Measurements from ENCODE around the gene FCAMR.

Gene FCAMR

DNA sequence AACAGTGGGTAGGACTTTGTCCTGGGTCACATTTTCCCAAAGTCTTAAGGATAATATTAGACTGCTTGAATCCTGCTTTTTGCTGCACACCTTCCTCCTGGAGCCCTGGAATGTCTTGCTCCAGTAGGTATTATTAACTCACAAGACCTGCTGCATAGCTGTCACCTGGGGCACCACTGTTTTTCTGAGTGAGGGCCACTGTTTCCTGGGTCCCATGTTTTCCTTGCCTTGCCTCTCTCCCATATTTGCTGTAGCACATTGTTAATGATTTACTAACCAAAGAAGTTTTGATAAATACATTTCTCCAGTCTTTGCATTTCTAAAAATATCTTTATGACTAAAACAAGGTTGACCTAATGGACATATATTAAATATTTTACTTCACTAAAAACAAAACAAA, 22.5 kb upstream of the FCAMR start:
- DNase-seq = no peak

DNA sequence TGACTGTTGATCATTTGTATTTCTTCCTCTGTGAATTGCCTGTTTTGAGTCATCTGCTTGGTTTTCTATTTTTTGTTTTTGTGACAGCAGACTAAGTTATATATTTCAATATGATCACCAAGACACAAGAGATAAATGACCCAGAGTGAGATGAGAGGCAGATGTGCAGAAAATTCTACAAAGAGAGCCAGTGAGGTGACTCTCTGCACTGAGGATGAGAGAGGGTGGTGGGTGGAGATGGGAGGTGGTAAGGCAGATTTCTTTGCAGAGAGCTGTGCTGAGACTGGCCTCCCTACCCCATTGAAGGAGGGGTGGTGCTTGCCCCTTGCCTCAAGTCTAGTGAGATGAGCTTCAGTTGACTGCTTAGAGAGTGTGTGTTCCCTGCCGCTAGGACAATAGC, 17.6 kb upstream of the FCAMR start:
- no peak for DNase-seq

DNA sequence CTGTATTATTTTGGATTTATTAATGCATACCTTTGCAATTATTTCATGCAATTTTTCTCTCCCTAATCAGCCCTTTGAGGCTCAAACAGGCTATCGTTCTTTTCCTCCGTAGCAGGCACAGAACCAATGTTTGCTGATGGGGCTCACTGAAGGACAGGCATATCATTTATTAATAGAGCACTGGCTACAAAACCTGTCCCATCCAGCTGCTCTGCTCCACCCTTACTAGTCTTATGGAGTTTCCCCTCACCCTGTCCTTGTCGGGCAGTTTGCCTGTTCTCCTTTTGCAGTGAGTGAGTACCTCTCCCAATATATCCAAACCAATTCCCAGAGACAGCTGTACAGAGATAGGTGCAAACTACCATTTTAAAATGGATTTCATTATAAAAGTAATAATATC, 16.6 kb upstream of the FCAMR start:
- DNase-seq = no peak

DNA sequence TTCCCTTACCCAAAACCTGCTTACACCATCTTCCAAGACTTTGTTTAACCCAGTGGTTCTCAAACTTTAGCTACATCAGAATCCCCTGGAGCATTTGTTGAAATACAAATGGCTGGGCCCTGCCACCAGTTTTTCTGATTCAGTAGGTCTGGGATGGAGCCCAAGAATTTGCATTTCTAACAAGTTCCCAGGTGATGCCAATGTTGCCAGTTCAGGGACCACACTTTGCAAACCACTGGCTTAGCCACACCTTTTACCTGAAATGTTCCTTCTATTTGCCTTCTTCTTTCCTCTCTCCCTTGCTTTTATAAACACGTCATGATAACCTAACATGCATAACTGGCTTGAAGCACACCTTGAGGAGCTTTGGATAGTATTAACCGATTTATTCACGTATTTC, 16.1 kb upstream of the FCAMR start:
- no peak for DNase-seq

DNA sequence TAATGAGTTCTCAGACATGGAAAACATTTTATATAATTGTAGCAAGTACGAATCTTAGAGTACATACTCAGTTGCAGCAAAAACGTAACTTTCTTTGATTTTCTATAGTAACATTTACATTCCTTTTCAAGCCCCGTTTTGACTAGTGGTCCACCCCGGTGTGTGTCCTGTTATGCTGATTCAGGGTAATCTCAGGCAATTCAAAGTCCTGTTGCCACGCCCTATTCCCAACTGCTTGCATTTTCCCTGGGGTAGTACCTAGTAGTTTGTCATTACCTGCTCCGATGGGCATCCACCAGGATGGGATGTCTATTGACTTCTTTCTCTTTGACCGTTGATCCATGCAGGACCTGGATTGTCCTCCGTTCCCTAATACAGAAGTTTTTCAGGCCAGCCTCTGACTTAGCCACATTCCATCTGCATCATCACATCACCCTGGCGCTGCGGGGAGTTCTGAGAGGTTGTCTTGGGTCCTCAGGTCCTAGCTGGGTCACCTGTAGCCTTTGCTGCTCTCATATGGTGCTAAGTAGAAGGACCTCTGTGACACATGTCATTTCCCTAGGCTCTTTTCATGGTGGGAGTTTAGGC, 15.0 kb upstream of the FCAMR start:
- no peak for DNase-seq

DNA sequence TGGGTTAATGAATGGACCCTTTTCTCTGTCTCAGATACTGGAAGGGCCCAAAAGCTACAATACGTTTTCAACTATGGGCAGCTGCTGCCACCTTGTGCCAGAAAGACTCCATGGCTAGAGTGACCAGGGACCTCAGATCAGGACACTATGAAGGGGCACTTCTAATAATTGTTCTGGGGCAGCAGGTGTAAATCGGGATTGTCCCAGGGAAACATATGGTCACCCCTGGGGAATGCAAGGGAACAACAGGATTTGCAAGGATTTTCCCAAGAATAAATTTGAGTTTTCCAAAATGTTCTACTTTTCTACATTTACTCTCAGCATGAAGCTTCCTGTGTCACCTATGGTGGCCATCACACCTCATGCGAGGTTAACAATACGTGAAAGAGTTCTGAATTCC, 12.0 kb upstream of the FCAMR start:
- peak; percentile 24 for DNase-seq

DNA sequence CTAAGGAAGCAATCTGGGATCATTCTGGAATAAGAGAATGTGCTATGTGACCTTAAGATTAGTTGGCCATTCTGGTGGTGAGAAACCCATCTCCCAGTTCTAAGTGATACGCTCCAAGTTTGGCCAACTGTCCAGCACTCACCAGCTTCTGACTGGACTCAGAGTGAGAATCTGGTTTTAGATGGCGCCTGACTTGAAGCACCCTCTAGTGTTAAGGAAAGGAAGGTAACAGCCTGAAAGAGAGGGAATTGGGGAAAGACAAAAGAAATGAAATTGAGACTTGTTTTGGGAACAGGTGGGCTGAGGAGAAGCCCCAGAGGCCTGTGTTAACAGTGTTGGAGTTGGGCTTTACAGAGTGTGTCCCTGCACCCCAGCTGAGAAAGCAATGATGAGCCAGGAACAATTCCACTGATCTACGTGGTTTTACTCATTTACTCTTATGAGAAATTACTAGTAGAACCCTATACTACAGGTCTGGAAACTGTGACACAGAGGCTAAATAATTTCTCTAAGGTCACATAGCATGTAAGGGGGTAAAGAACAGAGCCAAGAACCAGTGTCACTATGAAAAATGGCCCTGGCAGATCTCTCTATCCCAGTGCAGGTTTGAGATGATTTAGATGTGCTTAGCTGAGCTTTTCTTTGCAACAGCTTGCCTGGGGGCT, 9.3 kb upstream of the FCAMR start:
- DNase-seq = peak; percentile 11

DNA sequence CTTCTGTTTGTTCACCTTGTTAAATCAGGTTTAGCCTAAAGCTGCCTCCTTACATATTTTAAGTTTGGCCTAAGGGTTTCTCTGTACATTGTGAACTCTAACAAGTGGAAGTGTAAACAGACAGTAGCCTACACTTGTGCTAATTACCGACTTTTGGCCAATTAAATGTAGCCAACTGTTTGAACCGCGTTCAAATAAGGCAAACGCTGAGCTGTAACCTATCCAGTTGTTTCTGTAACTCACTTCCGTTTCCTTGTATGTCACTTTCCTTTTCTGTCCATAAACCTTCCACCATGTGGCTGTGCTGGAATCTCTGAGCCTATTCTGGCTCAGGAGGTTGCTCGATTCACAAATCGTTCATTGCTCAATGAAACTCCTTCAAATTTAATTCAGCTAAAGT, 8.0 kb upstream of the FCAMR start:
- no peak for DNase-seq

DNA sequence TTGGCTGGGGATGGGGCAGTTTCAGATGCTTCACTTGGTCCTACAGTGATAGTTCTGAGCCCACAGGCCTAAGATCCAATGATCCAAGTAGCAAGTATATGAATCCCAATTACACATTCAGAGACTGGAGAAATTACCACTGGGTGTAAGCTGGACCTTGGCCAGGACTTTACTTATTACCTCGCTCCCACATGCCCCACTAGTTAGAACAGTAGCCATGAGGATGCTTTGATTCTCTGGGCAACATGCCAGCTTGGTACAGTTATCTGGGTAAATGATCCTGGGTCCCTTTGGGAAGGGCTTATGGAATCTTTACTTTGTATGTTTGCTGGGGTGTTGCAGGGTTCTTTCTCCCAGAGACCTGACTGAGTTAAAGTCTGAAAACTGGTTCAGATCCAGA, 5.0 kb upstream of the FCAMR start:
- no peak for DNase-seq

DNA sequence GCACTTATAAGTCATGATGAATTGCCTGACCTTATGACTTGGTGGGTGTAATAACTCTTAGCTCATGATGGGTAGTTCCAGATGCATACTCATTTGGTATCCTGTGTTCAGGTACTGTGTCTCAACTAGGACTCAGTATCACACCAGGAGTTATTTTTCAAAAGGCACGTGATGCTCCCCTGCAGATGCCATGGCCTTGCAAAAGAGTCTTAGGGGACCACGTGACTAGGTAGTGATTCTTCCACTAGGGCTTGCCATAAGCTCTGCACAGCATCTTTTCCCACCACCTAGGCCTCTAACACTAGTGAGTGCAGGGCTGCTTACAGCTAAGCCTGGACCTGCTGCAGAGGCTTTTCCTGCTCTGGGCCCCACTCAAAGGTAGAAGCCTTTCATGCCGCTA, 3.9 kb upstream of the FCAMR start:
- DNase-seq = no peak

DNA sequence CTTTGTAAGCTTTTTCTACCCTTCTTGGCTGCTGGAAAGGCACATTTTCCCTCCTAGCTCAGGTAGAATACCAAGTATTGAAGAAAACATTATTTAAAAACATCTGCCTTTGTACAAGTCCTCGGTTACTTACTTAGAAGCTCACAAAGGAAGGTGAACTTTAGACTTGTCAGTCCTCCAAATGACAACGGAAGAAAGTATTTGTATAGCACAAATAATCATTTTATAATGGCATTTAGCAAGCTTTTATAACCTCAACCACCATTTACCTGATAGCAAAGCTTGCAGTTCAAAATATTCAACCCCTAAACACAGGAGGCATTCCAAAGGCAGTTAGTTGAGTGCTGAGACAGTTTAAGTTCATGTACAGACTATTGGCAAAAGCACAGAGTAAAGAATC, 2.5 kb upstream of the FCAMR start:
- DNase-seq = no peak

DNA sequence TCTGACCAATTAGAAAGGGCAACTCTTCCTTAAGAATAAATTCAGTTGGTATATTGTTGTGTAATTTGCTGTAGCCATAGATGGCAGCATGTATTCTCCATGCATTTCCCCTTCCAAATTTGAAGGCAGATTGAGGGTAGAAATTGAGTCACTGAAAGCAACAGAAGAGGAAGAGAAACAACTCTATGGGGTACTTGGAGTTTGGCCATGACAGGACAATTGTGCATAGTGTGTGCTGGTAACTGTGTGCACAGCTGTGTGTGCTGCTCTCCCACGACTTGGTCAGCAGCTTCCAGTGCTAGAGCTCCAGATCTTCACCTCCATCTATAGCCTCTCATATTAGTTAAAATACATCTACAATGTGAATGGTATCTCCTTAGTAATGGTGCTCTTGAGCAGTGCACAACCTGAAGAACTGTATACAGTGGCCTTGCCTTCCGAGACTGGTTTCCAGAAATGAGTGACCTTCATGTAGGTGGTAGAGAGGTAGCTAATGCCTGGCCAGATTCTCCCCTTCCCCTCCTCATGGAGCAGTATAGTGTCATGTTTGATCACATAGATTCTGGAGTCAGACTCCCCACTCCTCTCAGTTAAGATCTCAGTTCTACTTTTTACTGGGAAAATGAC, 882 bp upstream of the FCAMR start:
- DNase-seq = no peak

DNA sequence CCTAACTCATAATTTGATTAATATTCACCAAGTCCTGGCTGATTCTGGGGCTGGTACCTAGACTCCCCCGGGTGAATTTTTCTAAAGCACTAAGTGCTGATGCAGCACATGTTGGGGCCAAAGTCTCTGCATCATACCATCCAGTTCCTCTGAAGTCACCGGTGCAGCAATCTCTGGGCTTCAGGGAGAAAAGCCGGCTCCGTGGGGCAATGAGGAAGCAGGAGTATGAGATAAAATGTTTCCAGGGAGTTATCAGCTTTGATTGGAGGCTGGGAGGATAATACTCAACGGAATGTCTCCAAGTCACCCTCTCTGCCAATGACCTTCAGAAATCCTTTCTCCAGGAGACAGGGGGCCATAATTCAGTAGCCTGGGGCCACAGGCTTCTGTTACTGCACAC, 1.2 kb downstream of the FCAMR start:
- no peak for DNase-seq

DNA sequence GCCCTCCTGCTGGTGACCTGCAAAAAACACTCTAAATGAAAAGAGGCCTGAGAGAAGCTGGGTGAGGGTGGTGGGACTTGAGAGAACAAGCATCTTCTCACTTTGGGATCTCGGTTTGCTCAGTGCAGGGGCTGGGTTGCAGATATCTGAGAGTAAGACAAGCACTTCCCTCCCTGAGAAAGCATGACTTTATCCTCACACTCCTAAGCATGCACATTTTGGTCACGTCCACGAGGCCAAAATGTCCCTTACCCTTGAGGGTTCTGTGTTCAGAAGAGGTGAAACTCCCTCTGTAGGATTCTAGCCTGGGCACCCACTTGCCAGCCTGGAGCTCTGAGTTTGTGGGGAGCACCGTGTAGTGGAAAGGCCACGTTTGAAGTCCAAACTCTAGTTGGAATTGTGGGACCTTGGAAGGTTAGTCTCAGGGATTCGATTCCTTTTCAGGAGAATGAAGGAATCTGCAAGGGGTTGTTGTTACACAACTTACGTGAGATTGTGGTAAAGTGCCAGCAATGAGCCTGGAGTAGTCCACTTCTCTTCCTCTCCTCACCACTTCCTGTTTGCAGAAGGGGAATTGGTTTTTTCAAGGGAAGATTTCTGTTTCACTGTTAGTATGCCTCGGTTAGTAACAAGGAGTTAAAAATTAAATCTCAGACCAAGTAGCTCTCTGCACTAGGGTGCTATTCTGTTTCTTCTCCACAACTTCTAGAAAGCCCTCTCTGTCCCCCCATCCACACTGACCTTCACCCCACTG, 3.0 kb downstream of the FCAMR start:
- peak; percentile 39 for DNase-seq

DNA sequence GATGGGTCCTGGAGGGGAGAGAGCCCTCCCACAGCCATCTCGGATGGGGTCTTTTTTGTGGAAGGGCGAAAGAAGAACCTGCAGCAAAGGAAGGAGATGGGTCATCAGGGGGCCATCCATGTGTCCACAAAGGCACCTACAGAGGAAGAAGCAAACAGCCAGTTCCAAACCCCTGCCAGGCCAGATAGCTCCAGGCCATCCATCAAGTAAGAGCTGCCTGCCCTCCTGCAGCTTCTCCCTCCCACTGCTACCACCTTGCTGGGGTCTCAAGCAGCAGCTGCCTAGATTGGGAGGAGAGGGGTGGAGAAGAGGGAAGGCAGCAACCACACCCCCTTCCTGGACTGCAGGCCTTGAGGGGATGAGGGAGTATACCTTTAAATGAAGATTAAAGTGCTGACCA, 4.5 kb downstream of the FCAMR start:
- DNase-seq = no peak

DNA sequence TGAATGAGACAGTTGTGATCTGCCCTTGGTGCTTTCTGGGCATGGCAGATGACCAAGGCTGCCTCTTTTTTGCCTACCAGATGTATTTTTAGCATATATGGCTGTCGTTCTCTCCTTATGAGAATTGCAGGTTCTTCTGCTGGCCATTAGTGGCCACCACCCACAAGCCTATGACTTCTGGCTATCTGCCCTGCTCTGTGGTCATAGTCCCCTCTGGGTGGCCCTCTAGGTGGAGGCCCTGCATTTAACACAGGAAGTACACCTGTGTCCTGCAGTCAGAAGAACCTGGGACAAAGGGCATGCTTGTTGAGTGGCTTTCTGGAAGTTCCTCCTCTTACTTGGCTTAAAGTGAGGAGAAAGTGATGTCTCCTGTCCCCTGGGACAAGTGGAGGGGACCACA, 6.5 kb downstream of the FCAMR start:
- DNase-seq = no peak

DNA sequence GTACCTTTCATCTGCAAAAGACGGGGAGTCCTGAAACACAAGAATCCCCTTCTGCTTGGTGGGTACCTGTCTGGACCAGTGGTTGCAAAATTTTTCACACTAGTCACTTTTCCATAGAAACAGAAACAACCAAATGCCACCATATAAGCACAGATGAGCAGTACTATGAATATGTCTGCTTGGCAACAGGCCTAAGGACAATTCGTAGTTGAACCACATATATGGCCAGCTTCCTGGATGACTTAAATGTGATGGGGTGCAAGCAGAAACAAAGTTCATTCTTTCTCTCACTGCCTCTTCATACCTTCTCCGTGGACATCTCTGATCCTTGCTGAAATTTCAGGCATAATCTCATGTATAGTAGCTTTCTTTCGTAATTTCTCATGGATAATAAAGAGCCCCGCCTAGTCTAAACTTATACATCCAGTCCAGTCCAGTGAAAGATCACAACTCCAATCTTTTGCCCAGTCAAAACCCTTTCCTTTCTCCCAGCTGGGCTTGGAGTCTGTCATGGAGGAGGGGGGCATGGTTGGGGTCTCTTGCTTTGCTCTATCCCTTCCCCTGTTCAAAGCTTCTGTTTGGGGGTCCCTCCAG, 7.0 kb downstream of the FCAMR start:
- DNase-seq = peak; percentile 33

DNA sequence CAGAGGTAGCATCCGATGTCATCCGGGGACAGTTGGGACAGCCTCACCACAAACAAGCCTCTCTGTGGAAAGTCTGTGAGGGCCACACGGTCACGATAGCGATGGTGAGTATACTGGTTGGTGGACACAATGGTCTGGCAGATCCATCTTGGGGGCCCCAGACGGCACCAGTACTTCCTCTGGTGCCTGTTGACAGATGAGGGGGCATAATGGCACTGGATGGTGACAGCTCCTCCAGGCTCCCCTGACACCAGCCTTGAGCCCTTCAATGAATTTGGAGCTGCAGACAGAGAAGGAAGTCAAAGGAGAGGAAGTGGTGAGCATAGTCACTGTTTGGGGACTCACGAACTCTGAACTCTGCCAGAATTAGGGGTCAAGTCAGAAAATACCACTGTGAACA, 8.0 kb downstream of the FCAMR start:
- DNase-seq = no peak

DNA sequence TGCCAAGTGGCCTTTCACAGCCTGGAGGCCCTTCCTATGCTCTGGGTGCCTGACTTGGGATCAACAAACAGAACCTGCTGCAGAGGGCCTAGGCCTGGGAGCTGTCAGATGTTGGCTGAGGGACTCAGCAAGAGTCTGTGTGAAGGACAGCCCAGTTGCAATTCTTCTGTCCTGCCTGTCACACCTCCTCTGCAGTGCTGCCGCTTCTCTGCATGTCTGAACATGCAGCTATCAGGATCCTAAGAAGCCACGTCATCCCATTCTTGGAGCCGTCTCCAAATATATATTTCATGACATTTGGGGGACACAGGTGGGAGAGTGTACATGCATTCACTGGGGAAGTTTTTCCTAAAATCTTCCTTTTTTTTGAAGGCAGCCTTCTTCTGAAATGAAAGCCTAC, 8.6 kb downstream of the FCAMR start:
- DNase-seq = no peak

DNA sequence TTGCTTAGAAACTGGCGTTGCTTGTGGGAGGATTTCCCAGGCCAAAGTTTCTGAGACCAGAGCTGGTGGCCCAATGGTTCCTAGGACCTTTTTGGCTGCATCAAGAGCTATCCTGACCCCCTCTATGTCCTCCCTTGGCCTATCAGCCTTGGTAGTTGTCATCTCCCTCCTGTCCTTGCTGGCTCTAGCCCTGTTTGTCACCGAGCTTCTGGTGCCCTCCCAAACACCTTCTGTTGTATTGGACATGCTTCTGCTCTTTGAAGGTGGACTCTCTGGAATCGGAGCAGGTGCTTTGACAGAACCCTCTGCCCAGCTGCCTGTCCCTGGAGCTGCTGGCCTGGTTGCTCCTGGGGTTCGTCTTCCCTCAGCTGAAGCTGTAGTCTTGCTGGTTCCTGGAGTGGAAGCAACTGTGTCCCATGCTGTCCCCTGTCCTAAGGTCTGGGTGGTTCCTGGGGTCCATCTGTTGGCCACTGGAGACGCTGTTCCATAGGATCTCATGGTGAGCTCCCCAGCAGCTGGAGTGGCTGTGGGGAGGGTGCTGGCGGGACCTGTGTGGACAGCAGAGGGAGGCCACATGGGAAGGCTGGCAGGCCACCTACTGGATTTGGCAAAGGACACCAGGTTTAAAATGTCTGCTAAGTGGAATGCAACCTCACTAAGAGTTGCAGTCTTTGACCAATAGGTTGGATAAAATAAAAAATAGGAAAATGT, 9.4 kb downstream of the FCAMR start:
- no peak for DNase-seq

DNA sequence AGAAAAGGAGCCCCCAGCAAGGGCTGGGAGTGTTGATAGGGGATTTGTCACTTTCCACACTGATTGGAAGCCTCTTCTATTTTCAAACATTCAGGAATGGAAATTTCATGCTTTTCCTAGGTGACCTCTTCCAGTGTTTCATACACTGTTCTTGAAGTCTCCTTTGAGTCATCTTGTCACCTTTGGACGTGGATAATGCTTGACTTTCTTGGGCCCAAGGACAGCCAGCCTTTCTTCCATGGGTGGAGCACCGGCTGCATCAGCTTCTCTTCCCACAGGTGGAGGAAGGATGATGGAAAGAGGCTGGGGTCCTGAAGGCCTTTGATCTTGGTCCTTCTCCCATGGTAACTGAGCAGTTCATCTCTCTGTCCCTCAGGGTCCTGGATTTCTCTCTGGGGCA, 12.1 kb downstream of the FCAMR start:
- no peak for DNase-seq

DNA sequence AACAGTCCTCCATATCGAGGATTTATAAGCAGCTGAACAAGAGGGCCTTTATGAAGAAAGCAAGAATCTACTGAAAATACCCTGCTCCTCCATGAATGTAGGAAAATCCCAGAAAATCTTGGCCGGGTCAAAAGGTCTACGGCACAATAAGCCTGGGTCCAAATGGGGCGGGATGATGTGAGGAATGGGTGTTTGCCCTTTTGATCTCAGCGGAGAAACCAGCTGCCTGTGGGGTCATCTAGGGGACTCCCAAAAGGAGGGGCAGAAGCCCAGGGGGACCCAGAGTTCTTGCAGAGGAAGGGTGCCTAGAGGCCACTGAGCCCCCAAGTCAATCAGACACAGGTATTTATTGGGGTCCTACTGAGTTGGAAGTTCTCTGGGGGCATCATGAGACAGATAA, 12.6 kb downstream of the FCAMR start:
- DNase-seq = no peak

Data from fibroblast of skin of right biceps (primary cell).